ENCODE results near the gene TTLL4. TPM values are rescaled to one million over a fixed set of nuclear protein-coding genes. Genes with fewer than 3 reads are reported as not detected.
A peak's percentile ranks its signal among the peaks of the same experiment; 100 is the strongest.

Gene TTLL4
- total RNA-seq, 4 donors from 2014 or later = 18.9 to 43.5 (median 25.2) TPM

- no peak overlapping the region for H3K4me3 ChIP-seq
- no peak for DNase-seq (ENCODE audit: low spot score in 2 of 2)
- TF ChIP-seq POLR2A (IDR thresholded peaks at IDR 0.05) = no peak
- no peak for TF ChIP-seq CTCF (IDR thresholded peaks at IDR 0.05)
- TF ChIP-seq POLR2AphosphoS5 (IDR thresholded peaks at IDR 0.05) = no peak
- no peak for TF ChIP-seq EP300 (IDR thresholded peaks at IDR 0.05)
- H3K4me1 ChIP-seq = no peaks in the 10 kb centered on the region
- 89% methylated on average over 4 of the region's 4 CpGs for WGBS
- H3K27ac ChIP-seq = no peak overlapping the region
- H3K27me3 ChIP-seq = no peaks in the 10 kb centered on the region
- peaks cover 15% of the 10 kb centered on the region for H3K36me3 ChIP-seq
- H3K9me3 ChIP-seq = no peaks in the 10 kb centered on the region
These were observed 7.3 kb upstream of the TTLL4 start for GRCh38 chr2:218703341-218703740.

- Histone ChIP-seq H3K9me3 (no peaks in the 10 kb centered on the region), H3K36me3 (no peaks in the 10 kb centered on the region), H3K4me1 (peaks cover 15% of the 10 kb centered on the region), H3K27me3 (no peaks in the 10 kb centered on the region), H3K4me3 (no peak overlapping the region), H3K27ac (no peak overlapping the region)
- WGBS = 94% methylated on average over 4 of the region's 4 CpGs
- no peak for DNase-seq (ENCODE audit: low spot score in 2 of 2)
- TF ChIP-seq POLR2A (IDR thresholded peaks at IDR 0.05) = no peak
- TF ChIP-seq POLR2AphosphoS5 (IDR thresholded peaks at IDR 0.05) = no peak
- no peak for TF ChIP-seq CTCF (IDR thresholded peaks at IDR 0.05)
- TF ChIP-seq EP300 (IDR thresholded peaks at IDR 0.05) = no peak
These were observed 2.5 kb upstream of the TTLL4 start for GRCh38 chr2:218708086-218708485.

GRCh38 chr2:218709908-218710307, 727 bp upstream of the TTLL4 start:
- Histone ChIP-seq H3K27me3 (no peaks in the 10 kb centered on the region), H3K27ac (no peak overlapping the region), H3K4me3 (peak overlapping the region; percentile 75), H3K36me3 (no peaks in the 10 kb centered on the region), H3K9me3 (no peaks in the 10 kb centered on the region), H3K4me1 (peaks cover 18% of the 10 kb centered on the region)
- no peak for DNase-seq (ENCODE audit: low spot score in 2 of 2)
- WGBS = 66% methylated on average over 8 of the region's 8 CpGs
- no peak for TF ChIP-seq POLR2A (IDR thresholded peaks at IDR 0.05)
- no peak for TF ChIP-seq POLR2AphosphoS5 (IDR thresholded peaks at IDR 0.05)
- no peak for TF ChIP-seq CTCF (IDR thresholded peaks at IDR 0.05)
- no peak for TF ChIP-seq EP300 (IDR thresholded peaks at IDR 0.05)

- WGBS = 44% methylated on average over 14 of the region's 14 CpGs
- H3K9me3 ChIP-seq = no peaks in the 10 kb centered on the region
- TF ChIP-seq POLR2A (IDR thresholded peaks at IDR 0.05) (no peak), POLR2AphosphoS5 (IDR thresholded peaks at IDR 0.05) (no peak), CTCF (IDR thresholded peaks at IDR 0.05) (no peak)
- peaks cover 18% of the 10 kb centered on the region for H3K4me1 ChIP-seq
- H3K27ac ChIP-seq = no peak overlapping the region
- no peak for DNase-seq (ENCODE audit: low spot score in 2 of 2)
- peak overlapping the region; percentile 75 for H3K4me3 ChIP-seq
- H3K36me3 ChIP-seq = no peaks in the 10 kb centered on the region
- H3K27me3 ChIP-seq = no peaks in the 10 kb centered on the region
These were observed 325 bp upstream of the TTLL4 start for GRCh38 chr2:218710334-218710686.

GRCh38 chr2:218711550-218711929, 905 bp downstream of the TTLL4 start:
- no peak for DNase-seq (ENCODE audit: low spot score in 2 of 2)
- peak overlapping the region; percentile 75 for H3K4me3 ChIP-seq
- no peaks in the 10 kb centered on the region for H3K36me3 ChIP-seq
- peaks cover 20% of the 10 kb centered on the region for H3K4me1 ChIP-seq
- no peak overlapping the region for H3K27ac ChIP-seq
- H3K27me3 ChIP-seq = no peaks in the 10 kb centered on the region
- TF ChIP-seq CTCF (IDR thresholded peaks at IDR 0.05) (no peak), POLR2AphosphoS5 (IDR thresholded peaks at IDR 0.05) (no peak), POLR2A (IDR thresholded peaks at IDR 0.05) (no peak), EP300 (IDR thresholded peaks at IDR 0.05) (no peak)
- 9% methylated on average over 5 of the region's 5 CpGs for WGBS
- no peaks in the 10 kb centered on the region for H3K9me3 ChIP-seq

Data from suprapubic skin (tissue), 4 donors.